Neural cell (in vitro differentiated cells): ENCODE results near the gene RALB. TPM values are rescaled to one million over a fixed set of nuclear protein-coding genes. Genes with fewer than 3 reads are reported as not detected.

Experiments used
- H2AFZ ChIP-seq: fragments of 200-600, 300-800 bp; sonication (generic), shearing (Covaris generic); 2 replicates; pipeline ENCODE4 v1.6.0; 2014; ENCODE audit warnings: low read depth, mild to moderate bottlenecking, antibody characterized with exemption, low read length, moderate library complexity
- H3F3A ChIP-seq: fragments of 200-600 bp; shearing (Covaris generic); 2 replicates; pipeline ENCODE4 v1.6.1; 2016; ENCODE audit warnings: mild to moderate bottlenecking, moderate library complexity, mixed read lengths, antibody characterized with exemption, low read length; ENCODE audit not compliant: insufficient read depth, poor library complexity, severe bottlenecking
- H3K27ac ChIP-seq: fragments of 200-600, 300-800 bp; sonication (generic), shearing (Covaris generic); 2 replicates; pipeline ENCODE4 v1.5.1; 2014; ENCODE audit warnings: mild to moderate bottlenecking, low read length, moderate library complexity
- H3K27me3 ChIP-seq: fragments of 300-800, 200-600 bp; sonication (generic), shearing (Covaris generic); 2 replicates; pipeline ENCODE4 v1.6.0; 2014; ENCODE audit warnings: mild to moderate bottlenecking, low read depth, low read length, moderate library complexity; ENCODE audit not compliant: insufficient read depth
- H3K36me3 ChIP-seq: fragments of 300-800, 200-600 bp; sonication (generic), shearing (Covaris generic); 2 replicates; pipeline ENCODE4 v1.5.1; 2014; ENCODE audit warnings: mild to moderate bottlenecking, antibody characterized with exemption, low read length, moderate library complexity; ENCODE audit not compliant: insufficient read depth
- H3K4me2 ChIP-seq: fragments of 300-800, 200-600 bp; sonication (generic), shearing (Covaris generic); 2 replicates; pipeline ENCODE4 v1.6.0; 2014; ENCODE audit warnings: mild to moderate bottlenecking, low read length
- H3K4me3 ChIP-seq: fragments of 300-800, 200-600 bp; sonication (generic), shearing (Covaris generic); 2 replicates; pipeline ENCODE4 v1.5.1; 2014; ENCODE audit warnings: mild to moderate bottlenecking, low read length, moderate library complexity
- H3K79me2 ChIP-seq: fragments of 200-600 bp; shearing (Covaris generic); replicated peaks from 2 replicates; pipeline ENCODE4 v1.6.0; 2014; ENCODE audit warnings: mild to moderate bottlenecking, low read length, moderate library complexity; ENCODE audit not compliant: insufficient read depth
- H3K9ac ChIP-seq: fragments of 300-800, 200-600 bp; sonication (generic), shearing (Covaris generic); 2 replicates; pipeline ENCODE4 v1.6.1; 2016; ENCODE audit warnings: mild to moderate bottlenecking, low read length, mixed read lengths
- H3K9me2 ChIP-seq: fragments of 200-600 bp; shearing (Covaris generic); 2 replicates; pipeline ENCODE4 v1.6.1; 2016; ENCODE audit warnings: mild to moderate bottlenecking, low read length, mixed read lengths; ENCODE audit not compliant: insufficient read depth
- H3K9me3 ChIP-seq: fragments of 200-600, 300-800 bp; sonication (generic), shearing (Covaris generic); 2 replicates; pipeline ENCODE4 v1.6.1; 2016; ENCODE audit warnings: mild to moderate bottlenecking, mixed run types, low read length, moderate library complexity, mixed read lengths
- H4K20me1 ChIP-seq: fragments of 200-600 bp; shearing (Covaris generic); 2 replicates; pipeline ENCODE4 v1.6.1; 2016; ENCODE audit warnings: mild to moderate bottlenecking, mixed run types; ENCODE audit not compliant: insufficient read depth
- CTCF ChIP-seq: fragments of 450-650 bp; IDR thresholded peaks from 2 replicates; pipeline ENCODE4 v1.5.1; 2014; ENCODE audit warnings: antibody characterized with exemption, mild to moderate bottlenecking, moderate library complexity; ENCODE audit not compliant: poor library complexity, severe bottlenecking
- EP300 ChIP-seq: fragments of 450-650 bp; conservative IDR thresholded peaks from 2 replicates; pipeline ENCODE4 v1.6.1; 2014; ENCODE audit warnings: antibody characterized with exemption, mild to moderate bottlenecking, moderate library complexity; ENCODE audit not compliant: poor library complexity, severe bottlenecking
- EZH2 ChIP-seq: fragments of 200-600, 300-800 bp; shearing (Covaris generic), sonication (generic); IDR thresholded peaks from 2 replicates; pipeline ENCODE4 v1.6.1; 2014; ENCODE audit warnings: antibody characterized with exemption, low read length, borderline replicate concordance, mild to moderate bottlenecking; ENCODE audit not compliant: insufficient read depth, poor library complexity, severe bottlenecking
- MXI1 ChIP-seq: fragments of 450-650 bp; conservative IDR thresholded peaks from 2 replicates; pipeline ENCODE4 v1.6.1; 2014; ENCODE audit warnings: antibody characterized with exemption, mild to moderate bottlenecking; ENCODE audit not compliant: poor library complexity, severe bottlenecking
- POLR2AphosphoS5 ChIP-seq: IDR thresholded peaks from 2 replicates; pipeline ENCODE4 v1.6.1; 2012
- RAD21 ChIP-seq: fragments of 450-650 bp; conservative IDR thresholded peaks from 2 replicates; pipeline ENCODE4 v1.6.1; 2014; ENCODE audit warnings: antibody characterized with exemption, mild to moderate bottlenecking, moderate library complexity
- REST ChIP-seq: IDR thresholded peaks from 2 replicates; pipeline ENCODE4 v1.6.1; 2012; ENCODE audit warnings: borderline replicate concordance
- SMC3 ChIP-seq: fragments of 450-650 bp; conservative IDR thresholded peaks from 2 replicates; pipeline ENCODE4 v1.6.1; 2014; ENCODE audit warnings: antibody characterized with exemption, mild to moderate bottlenecking, moderate library complexity; ENCODE audit not compliant: poor library complexity
- TAF1 ChIP-seq: IDR thresholded peaks from 2 replicates; pipeline ENCODE4 v1.6.1; 2012; ENCODE audit warnings: low read depth
- polyA plus RNA-seq: library from polyadenylated mRNA; depleted of rRNA; stranded (reverse); fragments of >200 nt; gene quantifications from 2 replicates; pipeline ENCODE4 v1.2.3, GENCODE V29; 2014

Gene RALB
- polyA plus RNA-seq, 1 donor from 2014 or later, result 50.6 TPM

GRCh38 chr2:120245520-120246332, 6.9 kb upstream of the RALB start:
- H3K79me2 ChIP-seq, result no peaks in the 10 kb centered on the region
- no peak overlapping the region for H3K27ac ChIP-seq
- no peaks in the 10 kb centered on the region for H4K20me1 ChIP-seq
- H3K36me3 ChIP-seq, result no peaks in the 10 kb centered on the region
- no peak overlapping the region for H3K4me3 ChIP-seq
- no peak overlapping the region for H2AFZ ChIP-seq
- H3K4me2 ChIP-seq, result no peak overlapping the region
- no peaks in the 10 kb centered on the region for H3K9me2 ChIP-seq
- TF ChIP-seq TAF1 (no peak), EZH2 (no peak), POLR2AphosphoS5 (no peak), MXI1 (no peak), RAD21 (no peak), EP300 (no peak)
- H3K9ac ChIP-seq, result no peak overlapping the region
- no peaks in the 10 kb centered on the region for H3K27me3 ChIP-seq
- no peaks in the 10 kb centered on the region for H3K9me3 ChIP-seq
- no peaks in the 10 kb centered on the region for H3F3A ChIP-seq

- H3K4me2 ChIP-seq, result no peak overlapping the region
- H3K9me3 ChIP-seq, result no peaks in the 10 kb centered on the region
- no peaks in the 10 kb centered on the region for H3F3A ChIP-seq
- no peaks in the 10 kb centered on the region for H4K20me1 ChIP-seq
- H3K9me2 ChIP-seq, result no peaks in the 10 kb centered on the region
- no peak overlapping the region for H3K27ac ChIP-seq
- H3K4me3 ChIP-seq, result no peak overlapping the region
- no peaks in the 10 kb centered on the region for H3K79me2 ChIP-seq
- TF ChIP-seq REST (no peak), EZH2 (no peak), SMC3 (no peak), CTCF (no peak), RAD21 (no peak), TAF1 (no peak), POLR2AphosphoS5 (no peak), EP300 (no peak), MXI1 (no peak)
- no peak overlapping the region for H3K9ac ChIP-seq
- no peaks in the 10 kb centered on the region for H3K27me3 ChIP-seq
- H2AFZ ChIP-seq, result no peak overlapping the region
- no peaks in the 10 kb centered on the region for H3K36me3 ChIP-seq
These were observed 5.9 kb upstream of the RALB start for GRCh38 chr2:120246546-120247300.
